HL-60 (cell line): Measurements from ENCODE around the gene PARP1.

Source experiments
- CTCF ChIP-seq: IDR thresholded peaks from one replicate; pipeline ENCODE4 v1.5.1; 2011; ENCODE audit warnings: low read length, control low read depth, inconsistent platforms; ENCODE audit not compliant: insufficient read depth
- GABPA ChIP-seq: IDR thresholded peaks from 2 replicates; pipeline ENCODE4 v1.6.1; 2012; ENCODE audit warnings: low read depth
- POLR2AphosphoS5 ChIP-seq: IDR thresholded peaks from 2 replicates; pipeline ENCODE4 v1.6.1; 2012; ENCODE audit warnings: low read depth
- REST ChIP-seq: IDR thresholded peaks from 2 replicates; pipeline ENCODE4 v1.6.1; 2012; ENCODE audit warnings: low read depth; ENCODE audit not compliant: insufficient replicate concordance
- SPI1 ChIP-seq: IDR thresholded peaks from 2 replicates; pipeline ENCODE4 v1.6.1; 2012; ENCODE audit warnings: low read depth, mild to moderate bottlenecking, borderline replicate concordance

DNA sequence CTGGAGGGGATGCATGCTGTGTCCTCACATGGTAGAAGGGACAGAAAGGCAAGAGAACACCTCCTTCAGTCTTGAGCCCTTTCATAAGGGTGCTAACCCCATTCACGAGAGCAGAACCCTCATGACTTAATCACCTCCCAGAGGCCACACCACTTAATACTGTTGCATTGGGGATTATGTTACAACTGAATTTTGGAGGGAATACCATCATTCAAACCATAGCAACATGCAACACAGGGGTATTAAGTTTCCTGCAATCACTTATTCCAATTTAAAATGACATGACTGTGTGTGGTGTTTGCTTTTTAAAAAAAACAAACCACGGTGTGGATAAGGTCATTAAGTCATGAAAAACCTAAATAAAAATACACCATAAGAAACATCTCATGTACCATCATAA lies 95.8 kb downstream of the PARP1 start:
- TF ChIP-seq CTCF (no peak), POLR2AphosphoS5 (no peak), REST (no peak), SPI1 (no peak), GABPA (no peak)
